ENCODE results near the gene ANKIB1.
A peak's percentile ranks its signal among the peaks of the same experiment; 100 is the strongest.
"Not testable (repeated sequence)": the region's sequence is repeated elsewhere in the genome, so short reads cannot be mapped to it uniquely, and the experiment has no call there.

The ANKIB1 gene

DNA sequence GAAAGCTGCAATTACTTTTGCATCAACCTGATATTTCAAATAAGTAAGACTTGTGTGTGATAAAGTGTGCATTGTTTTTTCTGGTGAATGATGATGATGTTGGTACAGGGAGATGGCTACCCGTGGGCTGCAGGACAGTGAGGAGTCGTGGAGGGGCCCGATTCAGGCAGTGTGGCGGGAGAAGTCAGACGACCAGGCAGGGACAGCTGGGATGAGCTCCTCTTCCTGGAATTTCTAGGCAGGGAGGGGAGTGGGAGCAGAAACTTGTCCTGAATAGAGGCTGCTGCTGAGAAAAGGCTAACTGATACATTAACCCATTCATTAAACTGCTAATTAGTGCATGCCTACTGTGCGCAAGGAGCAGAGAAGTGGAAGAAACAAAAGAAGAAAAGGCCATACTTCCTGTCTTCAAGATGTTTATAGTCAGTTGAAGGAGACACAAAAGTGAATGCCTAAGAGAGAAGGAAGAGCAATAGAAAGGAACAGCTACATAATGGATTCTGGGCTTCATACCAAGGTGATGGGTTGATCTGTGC lies 192.2 kb downstream of the ANKIB1 start:
- no peak for DNase-seq (ENCODE audit: low spot score in 2 of 2)
- in situ Hi-C loops (cut with MboI; ENCODE audit: low sequenced_read_pairs) = loop anchor here (25.0 kb wide), 1 partner anchor 551 kb away; the partner anchor contains the start of gene MTERF1

DNA sequence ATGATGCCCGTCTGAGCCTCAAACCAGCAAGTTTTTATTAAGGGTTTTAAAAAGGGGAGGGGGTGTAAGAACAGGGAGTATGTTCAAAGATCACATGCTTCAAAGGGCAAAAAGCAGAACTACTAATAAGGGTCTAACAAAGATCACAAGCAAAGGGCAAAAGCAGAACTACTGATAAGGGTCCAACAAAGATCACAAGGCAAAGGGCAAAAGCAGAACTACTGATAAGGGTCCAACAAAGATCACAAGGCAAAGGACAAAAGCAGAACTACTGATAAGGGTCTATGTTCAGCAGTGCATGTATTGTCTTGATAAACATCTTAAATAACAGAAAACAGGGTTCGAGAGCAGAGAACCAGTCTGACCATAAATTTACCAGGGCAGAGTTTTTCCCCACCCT lies 196.9 kb downstream of the ANKIB1 start:
- in situ Hi-C loops (cut with MboI; ENCODE audit: low sequenced_read_pairs) = loop anchor here (25.0 kb wide), 1 partner anchor 555 kb away; the partner anchor contains the start of gene MTERF1
- H3K4me1 ChIP-seq; H3K36me3 ChIP-seq (replicated peaks); DNase-seq (ENCODE audit: low spot score in 2 of 2); H3K9me3 ChIP-seq; H3K4me3 ChIP-seq; H3K27me3 ChIP-seq (ENCODE audit: low read depth): not testable (repeated sequence)

More for the DNA sequence above, 192.2 kb downstream of the ANKIB1 start:
- Histone ChIP-seq H3K9me3 (no peaks in the 10 kb centered on the region), H3K4me3 (no peak overlapping the region), H3K27me3 (ENCODE audit: low read depth) (peaks cover 3% of the 10 kb centered on the region; the same call in 1 of the 2 replicates), H3K36me3 (replicated peaks) (no peaks in the 10 kb centered on the region), H3K4me1 (no peaks in the 10 kb centered on the region)

DNA sequence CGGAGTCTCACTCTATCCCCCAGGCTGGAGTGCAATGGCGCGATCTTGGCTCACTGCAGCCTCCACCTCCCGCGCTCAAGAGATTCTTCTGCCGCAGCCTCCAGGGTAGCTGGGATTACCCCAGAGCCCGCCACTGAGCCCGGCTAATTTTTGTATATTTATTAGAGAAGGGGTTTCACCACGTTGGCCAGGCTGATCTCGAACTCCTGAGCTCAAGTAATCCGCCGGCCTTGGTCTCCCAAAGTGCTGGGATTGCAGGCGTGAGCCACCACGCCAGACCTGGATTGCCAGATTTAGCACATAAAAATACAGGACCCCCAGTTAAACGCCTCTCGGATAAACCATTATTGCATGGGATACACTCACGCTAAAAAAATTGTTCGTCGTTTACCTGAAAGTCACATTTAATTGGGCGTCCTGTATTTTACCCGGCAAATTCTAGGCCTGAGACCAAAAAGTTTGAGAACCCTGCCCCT lies 201.1 kb downstream of the ANKIB1 start:
- Histone ChIP-seq H3K4me3 (peak overlapping the region; percentile 86), H3K4me1 (peaks cover 10% of the 10 kb centered on the region; the same call in 1 of the 2 replicates), H3K9me3 (peaks cover 2% of the 10 kb centered on the region; the same call in 1 of the 2 replicates), H3K36me3 (replicated peaks) (peaks cover 29% of the 10 kb centered on the region), H3K27me3 (ENCODE audit: low read depth) (no peaks in the 10 kb centered on the region)
- in situ Hi-C loops (cut with MboI; ENCODE audit: low sequenced_read_pairs) = loop anchor here (25.0 kb wide), 1 partner anchor 560 kb away; the partner anchor contains the start of gene MTERF1
- DNase-seq (ENCODE audit: low spot score in 2 of 2) = no peak

DNA sequence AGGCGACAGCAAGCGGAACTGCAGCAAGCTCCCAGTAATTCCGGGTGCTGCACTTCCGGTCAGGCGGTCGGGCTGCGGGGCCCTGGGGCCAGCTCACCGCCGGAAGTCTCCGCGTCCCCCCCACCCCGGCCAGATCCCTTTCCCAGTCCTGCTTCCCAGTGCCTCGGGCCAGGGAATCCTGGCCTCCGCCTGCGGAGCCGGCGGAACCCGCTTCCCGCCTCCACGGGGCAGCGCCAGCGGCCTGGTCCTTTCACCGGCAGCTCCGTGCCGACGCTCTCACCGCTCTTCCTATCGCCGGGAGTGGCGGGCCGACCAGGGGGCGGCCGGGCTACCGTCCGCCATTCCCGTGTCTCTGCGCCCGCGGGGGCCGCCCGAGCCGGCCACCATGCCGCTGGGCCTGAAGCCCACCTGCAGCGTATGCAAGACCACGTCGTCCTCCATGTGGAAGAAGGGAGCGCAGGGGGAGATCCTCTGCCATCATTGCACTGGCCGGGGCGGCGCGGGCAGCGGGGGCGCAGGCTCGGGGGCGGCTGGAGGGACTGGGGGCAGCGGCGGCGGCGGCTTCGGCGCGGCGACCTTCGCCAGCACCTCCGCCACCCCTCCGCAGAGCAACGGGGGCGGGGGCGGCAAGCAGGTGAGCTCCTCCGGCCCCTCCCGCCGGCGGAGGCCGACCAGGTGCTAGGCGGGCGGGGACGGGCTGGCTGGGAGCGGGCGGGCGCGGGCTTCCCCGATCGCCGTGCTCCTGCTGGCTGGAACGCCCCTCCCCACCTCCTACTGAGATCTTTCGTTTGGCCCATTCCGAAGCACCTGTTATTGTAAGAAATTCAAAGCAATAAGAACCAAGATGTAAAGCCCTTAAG lies 201.8 kb downstream of the ANKIB1 start, which contains the start of gene GATAD1:
TSS of gene GATAD1 (plus strand) at position 138 of the 860 bp plus-strand sequence. CDS start at position 386, 248 bp downstream.
- peaks cover 2% of the 10 kb centered on the region; the same call in 1 of the 2 replicates for H3K9me3 ChIP-seq
- H3K4me3 ChIP-seq = peak within 1 kb of the TSS; percentile 86
- H3K36me3 ChIP-seq (replicated peaks) = peaks cover 34% of the 10 kb centered on the region
- in situ Hi-C loops (cut with MboI; ENCODE audit: low sequenced_read_pairs) = loop anchor here (25.0 kb wide), 1 partner anchor 560 kb away; the partner anchor contains the start of gene MTERF1
- H3K27me3 ChIP-seq (ENCODE audit: low read depth) = no peaks in the 10 kb centered on the region
- peaks cover 10% of the 10 kb centered on the region; the same call in 1 of the 2 replicates for H3K4me1 ChIP-seq
- peak; percentile 89 to 94 for DNase-seq (ENCODE audit: low spot score in 2 of 2)

DNA sequence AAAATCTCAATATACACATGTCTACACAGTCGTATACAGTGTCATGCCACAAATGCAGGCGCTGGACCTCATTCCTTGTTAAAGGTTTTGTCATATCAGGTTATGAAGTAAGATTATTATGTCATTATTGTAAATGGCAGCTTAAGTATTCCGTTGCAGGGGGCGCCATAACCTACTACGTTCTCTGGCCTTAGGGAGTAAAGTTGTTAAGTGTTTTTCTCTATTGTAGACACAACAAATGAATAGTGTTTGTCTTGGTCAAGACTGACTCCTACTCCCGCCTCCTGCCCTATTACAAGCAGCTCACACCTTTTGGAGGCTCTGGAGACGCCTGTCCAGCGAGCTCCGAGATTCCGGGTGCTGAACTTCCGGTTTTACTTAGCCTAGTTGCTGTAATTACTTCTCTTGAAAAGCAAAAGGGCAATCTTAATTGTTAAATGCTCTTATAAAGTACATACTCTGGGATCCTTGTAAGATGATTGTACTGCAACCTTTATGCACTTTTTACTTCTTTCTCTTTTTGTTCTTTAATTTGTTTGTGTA lies 202.5 kb downstream of the ANKIB1 start:
- H3K36me3 ChIP-seq (replicated peaks) = peaks cover 41% of the 10 kb centered on the region
- peak; percentile 48 to 62 for DNase-seq (ENCODE audit: low spot score in 2 of 2)
- in situ Hi-C loops (cut with MboI; ENCODE audit: low sequenced_read_pairs) = loop anchor here (25.0 kb wide), 1 partner anchor 561 kb away; the partner anchor contains the start of gene MTERF1
- no peaks in the 10 kb centered on the region for H3K27me3 ChIP-seq (ENCODE audit: low read depth)
- peaks cover 10% of the 10 kb centered on the region; the same call in 1 of the 2 replicates for H3K4me1 ChIP-seq
- H3K4me3 ChIP-seq = peak overlapping the region; percentile 86
- peaks cover 1% of the 10 kb centered on the region; the same call in 1 of the 2 replicates for H3K9me3 ChIP-seq
